Epithelial cell of esophagus (primary cell): ENCODE measurements around the gene DNAH6.

Source experiments
- DNase-seq: peaks from one replicate; pipeline ENCODE4 v3.0.0; 2010; ENCODE audit warnings: low read depth
- H3K4me3 ChIP-seq: 2 replicates; pipeline ENCODE4 v1.5.1; 2011; ENCODE audit warnings: mild to moderate bottlenecking, low read length, control low read depth
- TF ChIP-seq, protein P1 (sequence below): IDR thresholded peaks from 2 replicates; pipeline ENCODE4 v1.5.1; 2011; ENCODE audit warnings: low read depth, mild to moderate bottlenecking, low read length, control low read depth, inconsistent platforms; ENCODE audit not compliant: insufficient read depth; ENCODE audit errors: missing control alignments

Gene DNAH6

DNA sequence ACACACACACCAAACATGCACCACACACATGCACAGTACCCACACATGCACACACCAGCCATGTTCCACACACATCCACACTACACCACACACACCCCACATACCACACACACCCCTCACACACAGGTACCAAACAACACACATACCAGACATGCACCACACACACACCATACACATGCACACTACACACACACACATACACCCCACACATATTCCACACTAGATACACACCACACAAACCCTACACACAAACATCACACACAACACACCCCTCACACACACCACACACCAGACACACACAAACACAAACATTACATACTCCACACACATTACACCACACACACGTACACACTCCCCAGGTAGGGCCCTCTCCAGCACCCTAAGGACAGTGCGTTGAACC, 313.4 kb downstream of the DNAH6 start:
- no peak for DNase-seq
- no peak overlapping the region for H3K4me3 ChIP-seq
- TF ChIP-seq, protein P1, sequence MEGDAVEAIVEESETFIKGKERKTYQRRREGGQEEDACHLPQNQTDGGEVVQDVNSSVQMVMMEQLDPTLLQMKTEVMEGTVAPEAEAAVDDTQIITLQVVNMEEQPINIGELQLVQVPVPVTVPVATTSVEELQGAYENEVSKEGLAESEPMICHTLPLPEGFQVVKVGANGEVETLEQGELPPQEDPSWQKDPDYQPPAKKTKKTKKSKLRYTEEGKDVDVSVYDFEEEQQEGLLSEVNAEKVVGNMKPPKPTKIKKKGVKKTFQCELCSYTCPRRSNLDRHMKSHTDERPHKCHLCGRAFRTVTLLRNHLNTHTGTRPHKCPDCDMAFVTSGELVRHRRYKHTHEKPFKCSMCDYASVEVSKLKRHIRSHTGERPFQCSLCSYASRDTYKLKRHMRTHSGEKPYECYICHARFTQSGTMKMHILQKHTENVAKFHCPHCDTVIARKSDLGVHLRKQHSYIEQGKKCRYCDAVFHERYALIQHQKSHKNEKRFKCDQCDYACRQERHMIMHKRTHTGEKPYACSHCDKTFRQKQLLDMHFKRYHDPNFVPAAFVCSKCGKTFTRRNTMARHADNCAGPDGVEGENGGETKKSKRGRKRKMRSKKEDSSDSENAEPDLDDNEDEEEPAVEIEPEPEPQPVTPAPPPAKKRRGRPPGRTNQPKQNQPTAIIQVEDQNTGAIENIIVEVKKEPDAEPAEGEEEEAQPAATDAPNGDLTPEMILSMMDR = no peak

DNA sequence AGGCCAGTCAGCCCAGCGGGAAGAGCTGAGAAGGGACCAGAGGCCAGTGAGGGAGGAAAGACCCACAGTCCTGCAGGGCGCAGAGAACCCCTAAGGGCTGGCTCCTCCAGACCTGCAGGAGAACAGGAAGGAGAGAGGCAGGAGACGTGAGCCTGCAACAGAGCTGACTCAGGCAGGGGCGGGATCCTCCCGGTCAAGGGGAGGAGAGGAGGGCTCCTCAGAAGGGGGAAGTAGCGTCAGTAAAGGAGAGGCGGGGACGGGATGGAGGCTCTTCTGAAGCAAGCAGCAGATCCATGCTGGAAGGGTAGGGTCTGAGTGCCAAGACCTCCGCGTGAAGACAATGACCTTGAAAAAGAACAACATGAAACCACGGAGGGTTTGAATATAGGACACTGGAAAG, 313.8 kb downstream of the DNAH6 start:
- H3K4me3 ChIP-seq = no peak overlapping the region
- TF ChIP-seq, protein P1 = no peak
- peak; percentile 17 for DNase-seq

DNA sequence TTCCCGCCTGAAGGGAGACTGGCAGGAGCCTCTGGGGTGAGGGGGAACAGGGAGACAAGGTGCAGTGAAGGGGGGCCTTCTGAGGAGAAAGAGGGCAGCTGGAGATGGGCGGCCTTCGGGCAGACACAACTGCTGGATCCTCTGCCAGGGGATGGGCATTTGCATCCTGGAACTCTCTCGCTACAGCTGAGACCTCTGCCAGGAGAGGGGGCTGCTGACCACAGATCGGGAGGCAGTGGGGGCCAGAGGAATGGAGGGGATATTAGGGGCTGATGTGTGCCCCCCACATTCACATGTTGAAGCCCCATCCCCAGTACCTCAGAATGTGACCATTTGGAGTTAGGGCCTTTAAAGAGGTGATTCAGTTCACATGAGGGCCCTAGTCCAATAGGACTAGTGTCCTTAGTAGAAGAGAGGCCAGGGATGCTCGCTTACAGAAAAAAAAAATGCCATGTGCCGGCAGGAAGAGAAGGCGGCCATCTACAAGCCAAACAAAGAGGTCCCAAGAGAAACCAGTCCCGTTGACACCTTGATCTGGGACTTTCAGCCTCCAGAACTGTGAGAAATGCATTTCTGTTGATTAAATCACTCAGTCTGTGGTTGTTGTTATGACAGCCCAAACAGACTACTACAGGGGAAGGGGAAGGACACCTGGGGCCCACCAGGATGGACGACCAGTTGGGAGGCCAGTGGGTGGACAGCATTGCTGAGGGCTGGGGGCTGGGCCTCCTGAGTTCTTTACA, 314.6 kb downstream of the DNAH6 start:
- H3K4me3 ChIP-seq = no peak overlapping the region
- no peak for DNase-seq
- TF ChIP-seq, protein P1 = no peak

DNA sequence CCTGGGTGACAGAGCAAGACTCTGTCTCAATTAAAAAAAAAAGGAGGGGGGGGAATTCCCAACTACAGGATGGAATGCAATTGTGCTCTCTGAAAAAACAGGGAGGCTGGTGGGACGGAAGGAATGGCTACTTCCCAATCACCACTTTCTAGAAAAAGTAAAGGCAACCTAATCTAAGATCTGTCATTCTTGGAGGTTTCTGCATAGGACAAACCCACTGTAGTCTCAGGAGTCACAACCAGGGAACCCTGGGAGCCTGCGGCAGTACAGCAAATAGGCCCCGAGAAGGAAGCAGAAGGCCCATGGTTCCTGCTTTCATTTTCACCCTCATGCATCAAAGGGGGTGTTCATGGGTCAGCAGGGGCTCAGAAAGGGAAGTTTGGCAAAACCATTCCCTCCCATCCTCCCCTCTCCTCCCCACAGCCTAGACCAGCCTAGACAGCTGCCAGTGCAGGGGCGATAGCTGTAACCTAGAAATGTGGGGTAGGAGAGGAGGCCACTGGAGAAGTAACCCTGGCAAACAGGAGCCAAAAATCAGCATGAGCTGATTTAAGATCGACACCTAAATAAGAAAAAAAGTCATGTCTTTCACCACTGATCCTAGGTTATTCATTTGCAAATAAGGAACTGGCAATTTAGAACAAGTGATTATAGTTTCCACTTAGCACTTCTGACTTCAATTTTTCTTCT, 316.6 kb downstream of the DNAH6 start:
- no peak for DNase-seq
- H3K4me3 ChIP-seq = no peak overlapping the region
- TF ChIP-seq, protein P1 = no peak

DNA sequence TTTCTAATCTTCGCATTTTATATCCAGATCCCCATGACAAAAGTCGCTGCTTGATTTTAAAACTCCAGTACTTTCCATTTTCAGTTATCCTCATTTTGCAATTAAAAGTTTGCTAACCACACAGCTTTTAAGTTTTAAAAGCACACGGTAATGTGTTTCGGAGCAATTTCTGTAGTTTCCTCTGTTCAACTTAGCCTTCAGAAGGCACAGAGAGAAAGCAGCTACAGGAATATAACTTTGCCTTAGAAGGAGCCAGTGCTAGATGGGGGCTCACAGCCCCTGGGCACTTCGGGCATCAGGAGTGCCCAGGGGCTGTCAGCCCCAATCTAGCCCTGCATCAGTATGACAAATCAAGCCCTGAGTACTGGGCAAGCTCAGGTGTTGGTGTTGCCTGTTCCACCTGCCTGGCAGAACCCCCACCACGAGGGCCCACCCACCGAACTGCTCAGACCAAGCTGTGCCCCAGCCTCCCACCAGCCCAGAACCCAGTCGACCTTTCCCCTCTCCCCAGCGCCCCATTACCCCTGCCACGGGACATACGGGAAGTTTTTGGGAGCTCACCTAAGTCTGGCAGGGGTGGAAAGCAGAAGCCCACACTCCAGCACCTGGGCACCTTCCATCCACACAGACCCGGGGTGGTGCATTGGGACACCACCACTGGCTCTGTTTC, 317.3 kb downstream of the DNAH6 start:
- TF ChIP-seq, protein P1 = no peak
- H3K4me3 ChIP-seq = no peak overlapping the region
- no peak for DNase-seq

DNA sequence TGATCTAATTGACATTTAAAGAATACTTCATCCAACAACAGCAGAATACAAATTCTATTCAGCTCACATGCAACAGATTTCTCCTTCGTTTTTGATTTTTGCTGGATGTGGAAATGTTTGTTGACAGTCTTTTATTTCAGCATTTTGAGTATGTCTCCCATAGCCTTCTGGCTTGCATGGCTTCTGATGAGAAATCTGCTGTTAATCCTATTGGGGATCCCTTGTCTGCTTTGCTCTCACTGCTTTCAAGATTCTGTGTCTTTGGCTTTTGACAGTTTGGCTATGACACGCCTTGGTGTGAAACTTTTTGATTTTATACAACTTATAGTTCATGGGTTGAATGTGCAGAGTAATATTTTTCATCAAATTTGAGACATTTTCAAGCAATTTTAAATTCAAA, 319.9 kb downstream of the DNAH6 start:
- TF ChIP-seq, protein P1 = no peak
- no peak overlapping the region for H3K4me3 ChIP-seq
- no peak for DNase-seq
